AML-193 (cell line): ENCODE measurements around the gene PLCG1.
"Not testable (repeated sequence)": the region's sequence is repeated elsewhere in the genome, so short reads cannot be mapped to it uniquely, and the experiment has no call there.

Experiments used
- DNase-seq, 2 experiments: peaks; one replicate each; lab custom pipeline; 2025; lab: John Stamatoyannopoulos, UW

The PLCG1 gene

GRCh38 chr20:41124451-41125094 lies 12.8 kb upstream of the PLCG1 start:
- no peak for DNase-seq

- DNase-seq: no peak
These were observed 11.5 kb upstream of the PLCG1 start for GRCh38 chr20:41125530-41126457.

GRCh38 chr20:41126719-41127118 lies 10.6 kb upstream of the PLCG1 start:
- no peak for DNase-seq

- DNase-seq: not testable (repeated sequence)
These were observed 9.0 kb upstream of the PLCG1 start for GRCh38 chr20:41128317-41128716.

- no peak for DNase-seq
These were observed 5.6 kb upstream of the PLCG1 start for GRCh38 chr20:41131594-41132387.

GRCh38 chr20:41132388-41132775 lies 5.0 kb upstream of the PLCG1 start:
- DNase-seq: not testable (repeated sequence)

- no peak for DNase-seq
These were observed 3.5 kb upstream of the PLCG1 start for GRCh38 chr20:41133709-41134361.

GRCh38 chr20:41134362-41135186 lies 2.8 kb upstream of the PLCG1 start:
- DNase-seq: no peak

- DNase-seq: peak; percentile 26 to 32
These were observed 2.0 kb upstream of the PLCG1 start for GRCh38 chr20:41135187-41135887.

- DNase-seq: no peak
These were observed 1.3 kb upstream of the PLCG1 start for GRCh38 chr20:41135888-41136679.

- peak in 1 of 2 experiments; percentile 33 for DNase-seq
These were observed 501 bp downstream of the PLCG1 start for GRCh38 chr20:41137614-41138474.

GRCh38 chr20:41138475-41139226 lies 1.3 kb downstream of the PLCG1 start:
- no peak for DNase-seq

- no peak for DNase-seq
These were observed 2.1 kb downstream of the PLCG1 start for GRCh38 chr20:41139227-41140093.

- DNase-seq: no peak
These were observed 3.1 kb downstream of the PLCG1 start for GRCh38 chr20:41140226-41141133.

- DNase-seq: no peak
These were observed 3.9 kb downstream of the PLCG1 start for GRCh38 chr20:41141153-41141815.
